Astrocyte of the cerebellum (primary cell): ENCODE results near the gene LHPP.

ENCODE experiments used
- DNase-seq: peaks from one replicate; pipeline ENCODE4 v3.0.0-alpha.2; 2011; ENCODE audit warnings: low read depth
- H3K4me3 ChIP-seq: 2 replicates; pipeline ENCODE4 v1.5.1; 2011; ENCODE audit warnings: mild to moderate bottlenecking, low read depth, low read length, moderate library complexity
- CTCF ChIP-seq: IDR thresholded peaks from 2 replicates; pipeline ENCODE4 v1.5.1; 2012; ENCODE audit warnings: low read length, low read depth, moderate library complexity, mild to moderate bottlenecking; ENCODE audit errors: missing control alignments
- in situ Hi-C: cut with HindIII; loops from 2 replicates; pipeline ENCODE4 v1.10.0; 2017; ENCODE audit warnings: low sequenced_read_pairs

LHPP gene

DNA sequence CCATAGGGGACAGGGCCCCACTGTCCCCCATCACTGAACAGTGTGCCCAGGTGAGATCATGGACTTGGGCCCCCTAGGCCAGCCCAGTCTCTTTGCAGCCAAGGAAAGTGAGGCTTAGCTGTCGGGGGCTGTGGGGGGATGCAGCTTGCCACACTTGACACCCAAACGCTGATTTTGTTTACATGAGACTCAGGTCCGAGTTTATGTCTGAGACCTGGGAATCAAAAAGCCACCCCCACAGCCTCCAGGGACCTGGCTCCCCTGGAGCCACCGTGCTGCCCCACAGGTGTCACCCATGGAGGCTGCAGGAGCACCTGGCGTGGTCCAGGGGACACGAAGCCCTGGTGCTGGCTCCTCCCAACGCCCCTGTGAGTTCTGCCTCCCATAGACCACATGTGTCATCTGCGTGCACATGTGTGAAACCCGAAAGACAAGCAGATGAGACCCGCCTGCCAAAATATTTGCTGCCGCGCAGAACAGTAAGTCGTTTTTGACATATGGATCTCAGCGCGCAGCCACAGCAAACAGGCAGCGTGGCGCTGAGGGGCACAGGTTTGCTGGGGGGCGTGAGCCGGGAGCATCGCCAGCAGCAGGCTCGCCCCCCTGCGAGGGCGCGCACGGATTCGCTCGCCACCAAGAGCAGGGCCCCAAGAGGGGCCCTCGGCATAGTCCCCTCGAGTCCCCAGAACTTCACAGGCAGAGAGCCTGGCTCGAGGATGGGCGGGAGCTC, 112.3 kb downstream of the LHPP start:
- no peak for DNase-seq
- no peak for TF ChIP-seq CTCF
- in situ Hi-C loops = no loop called here
- no peak overlapping the region for H3K4me3 ChIP-seq

DNA sequence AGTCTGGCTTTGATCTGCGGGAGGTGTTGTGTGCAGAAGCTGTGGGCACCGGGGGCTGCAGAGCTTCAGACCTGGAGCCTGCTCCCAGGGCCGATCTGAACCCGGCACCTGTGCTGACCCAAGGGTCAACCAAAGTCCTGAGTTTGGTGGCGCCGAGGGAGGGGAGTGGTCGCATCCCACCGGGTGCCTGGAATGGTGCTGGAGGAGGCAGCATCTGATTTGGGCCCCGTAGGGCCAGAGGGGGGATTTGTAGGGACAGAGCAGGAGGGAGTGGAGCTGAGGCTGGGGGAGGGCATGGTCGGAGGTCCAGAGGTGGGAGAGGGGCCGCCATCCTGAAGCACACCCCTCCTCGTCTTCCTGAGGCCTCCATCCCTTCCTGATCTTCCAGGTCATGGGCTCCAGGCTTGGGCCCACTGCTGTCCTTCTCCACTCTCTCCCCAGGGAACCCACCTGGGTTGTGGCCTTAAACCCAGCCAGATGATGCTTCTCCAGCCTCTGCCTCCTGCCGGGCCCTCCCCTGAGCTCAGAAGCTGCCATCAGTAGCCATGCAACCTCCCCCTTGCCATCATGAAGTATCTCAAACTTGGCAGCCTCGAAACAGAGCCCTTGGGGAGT, 112.9 kb downstream of the LHPP start:
- DNase-seq = no peak
- in situ Hi-C loops = no loop called here
- H3K4me3 ChIP-seq = no peak overlapping the region
- no peak for TF ChIP-seq CTCF

DNA sequence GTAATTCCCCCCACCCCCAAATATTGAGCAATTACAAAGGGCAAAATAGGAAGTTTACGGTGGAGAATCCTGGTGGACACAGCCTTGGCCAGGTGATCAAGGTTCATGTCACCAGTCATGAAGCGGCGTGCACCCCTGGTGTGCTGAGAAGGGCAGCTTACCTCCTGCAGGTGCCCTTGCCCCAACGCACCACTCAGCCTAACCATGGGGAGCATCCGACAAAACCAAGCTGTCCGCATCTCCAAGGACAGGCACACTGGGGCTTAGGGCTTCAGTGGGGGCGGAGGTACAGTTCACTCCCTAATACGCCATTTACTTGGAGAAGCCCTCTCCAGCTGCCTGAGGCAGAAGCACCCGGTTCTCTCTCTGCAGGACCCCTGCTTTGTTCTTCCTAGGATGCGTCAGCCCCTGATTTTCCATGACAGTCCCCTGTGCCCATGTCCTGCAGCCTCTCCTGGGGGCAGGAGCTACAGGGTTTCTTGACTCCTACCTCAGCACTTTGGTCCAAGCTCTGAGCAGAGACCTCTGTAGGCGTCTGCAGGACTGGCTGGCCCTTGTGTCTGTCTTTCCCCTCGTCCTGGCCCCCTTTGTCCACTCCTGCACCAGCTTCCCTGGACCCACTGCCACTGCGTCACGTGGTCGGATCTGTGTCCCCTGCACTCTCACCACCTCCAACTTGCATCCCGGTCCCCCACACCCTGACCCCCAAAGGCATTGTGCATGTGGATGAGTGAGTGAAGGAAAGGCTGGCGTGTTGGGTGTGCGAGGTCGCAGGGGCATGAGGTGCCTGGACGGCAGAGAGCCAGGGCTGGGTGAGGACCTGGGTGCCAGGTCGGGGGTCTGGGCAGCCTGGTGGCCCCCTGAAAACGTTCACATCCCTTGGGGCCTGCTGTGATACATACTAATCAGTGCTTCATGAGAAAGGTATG, 113.7 kb downstream of the LHPP start:
- in situ Hi-C loops = no loop called here
- no peak for DNase-seq
- no peak overlapping the region for H3K4me3 ChIP-seq
- no peak for TF ChIP-seq CTCF

DNA sequence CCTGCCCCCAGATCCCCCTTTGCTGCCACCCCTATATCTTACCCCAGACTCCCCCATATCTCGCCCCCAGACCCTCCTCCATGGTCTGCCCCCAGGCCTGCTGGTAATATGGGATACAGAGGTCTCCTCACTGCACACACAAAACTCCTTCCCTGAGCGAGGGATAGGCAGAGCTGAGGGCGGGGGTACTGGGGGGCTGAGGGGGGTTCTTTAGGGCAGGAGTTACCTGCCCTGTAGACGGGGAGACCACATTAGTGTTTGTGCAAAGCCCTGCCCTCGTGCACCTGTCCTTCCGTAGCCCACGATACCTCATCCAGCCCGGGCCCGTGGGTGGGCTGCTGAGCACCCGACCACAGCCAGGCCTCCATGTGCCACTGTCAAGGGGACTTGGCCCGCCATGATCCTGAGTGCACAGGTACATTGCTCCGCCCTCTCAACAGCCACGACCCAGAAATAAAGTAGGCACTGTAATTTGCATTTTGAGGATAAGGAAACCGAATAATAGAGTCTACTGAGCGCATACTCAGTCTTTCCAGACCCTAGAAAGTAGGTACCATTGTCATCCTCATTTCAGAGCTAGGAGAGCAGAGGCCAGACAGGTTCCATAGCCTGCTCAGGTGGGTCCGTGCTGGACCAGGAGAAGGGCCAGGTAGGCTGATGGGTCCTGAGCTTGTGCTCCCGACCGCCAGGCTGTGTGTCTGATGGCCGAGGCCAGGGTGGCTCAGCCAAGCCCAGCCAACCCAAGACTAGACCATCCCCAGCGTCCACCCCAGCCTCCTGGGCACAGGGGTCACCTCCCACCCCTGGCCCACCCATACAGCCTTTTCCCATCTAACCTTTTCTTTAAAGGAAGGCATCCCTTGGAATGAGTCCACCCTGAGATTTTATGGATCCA, 115.2 kb downstream of the LHPP start:
- no peak for DNase-seq
- no peak overlapping the region for H3K4me3 ChIP-seq
- no peak for TF ChIP-seq CTCF
- in situ Hi-C loops = no loop called here

GRCh38 chr10:124577651-124578050, 116.0 kb downstream of the LHPP start:
- TF ChIP-seq CTCF = no peak
- H3K4me3 ChIP-seq = no peak overlapping the region
- in situ Hi-C loops = no loop called here
- no peak for DNase-seq
